ENCODE data around the gene PACSIN2. TPM values are rescaled to one million over a fixed set of nuclear protein-coding genes. Genes with fewer than 3 reads are reported as not detected.
"Not testable (repeated sequence)": the region's sequence is repeated elsewhere in the genome, so short reads cannot be mapped to it uniquely, and the experiment has no call there.

PACSIN2 gene
- total RNA-seq, 1 donor from 2014 or later: 68.9 TPM

GRCh38 chr22:42925598-42925997 is 89.4 kb downstream of the PACSIN2 start:
- no peak for DNase-seq

- DNase-seq: not testable (repeated sequence)
Measured at GRCh38 chr22:42925031-42925430, 89.9 kb downstream of the PACSIN2 start.

GRCh38 chr22:42924436-42924835 is 90.5 kb downstream of the PACSIN2 start:
- DNase-seq: no peak

DNA sequence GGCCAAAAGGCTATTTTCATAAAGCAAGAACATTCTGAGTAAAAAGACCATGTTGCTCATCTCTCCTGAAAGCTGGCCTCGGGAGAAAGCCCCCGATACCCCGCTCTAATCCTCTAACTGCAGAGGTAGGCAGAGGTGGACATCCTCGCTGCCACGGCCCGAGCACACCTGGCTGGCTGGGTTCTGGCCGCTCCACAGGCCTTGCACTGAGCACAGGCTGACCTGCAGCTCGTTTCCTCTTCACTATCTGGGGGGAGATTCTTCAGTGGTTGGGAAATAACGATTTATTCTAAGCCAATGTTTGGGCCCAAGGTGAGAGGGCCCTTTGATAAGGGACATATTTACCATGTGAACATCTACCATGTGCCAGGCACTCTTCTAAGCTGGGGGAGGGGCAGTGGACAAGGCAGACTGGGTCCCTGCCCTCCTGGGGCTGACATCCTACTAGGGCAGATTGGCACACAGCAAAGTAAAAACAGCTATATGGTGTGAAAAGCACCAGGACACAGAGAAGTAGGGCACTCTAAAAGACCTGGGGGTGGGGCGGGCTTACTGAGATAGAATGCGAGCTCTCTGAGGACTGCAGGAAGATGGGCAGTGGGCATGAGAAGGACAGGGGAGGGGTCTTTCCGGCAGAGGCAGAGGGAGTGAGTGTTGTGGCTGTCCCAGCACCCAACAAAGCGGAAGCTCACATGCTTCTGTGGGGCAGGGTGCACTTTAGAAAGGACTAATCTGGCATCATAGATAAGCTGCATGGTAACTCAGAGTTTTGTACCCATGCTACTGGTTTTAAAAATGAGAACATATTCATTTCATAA is 92.4 kb downstream of the PACSIN2 start:
- DNase-seq: no peak

DNA sequence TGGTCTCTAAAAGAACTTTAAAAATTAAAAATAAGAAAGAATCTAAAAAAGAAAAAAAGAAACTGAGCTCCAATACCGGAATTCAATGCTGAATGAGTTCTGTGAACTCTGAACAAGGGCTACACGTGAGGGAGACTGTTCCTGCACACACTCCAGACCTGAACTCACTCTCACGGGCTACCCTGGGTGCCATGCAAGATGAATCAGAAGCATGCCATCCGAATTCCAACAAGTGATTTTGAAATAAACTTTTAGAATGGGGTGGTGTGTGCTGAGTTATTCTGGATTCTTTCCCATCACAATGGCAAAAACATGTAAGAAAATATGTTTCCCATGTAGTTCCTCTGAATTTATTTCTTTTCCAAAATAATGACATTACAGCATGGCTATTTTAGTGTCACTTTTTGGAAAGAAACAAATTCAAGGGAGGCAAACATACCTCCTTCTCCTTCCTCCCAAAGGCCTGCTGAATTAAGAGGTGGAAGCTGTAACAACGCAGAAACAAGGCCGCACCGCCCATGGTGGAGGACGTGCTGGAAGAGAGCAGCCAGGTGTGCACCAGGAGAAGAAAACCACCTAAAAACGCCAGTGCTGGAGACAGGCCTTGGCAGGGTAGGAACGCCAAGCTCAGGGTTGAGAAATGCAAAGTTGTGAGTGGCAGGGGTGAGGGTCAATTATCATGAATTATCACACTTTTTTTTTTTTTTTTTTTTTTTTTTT is 94.7 kb downstream of the PACSIN2 start:
- no peak for DNase-seq

GRCh38 chr22:42919199-42919598 is 95.8 kb downstream of the PACSIN2 start:
- DNase-seq: peak; percentile 36

DNA sequence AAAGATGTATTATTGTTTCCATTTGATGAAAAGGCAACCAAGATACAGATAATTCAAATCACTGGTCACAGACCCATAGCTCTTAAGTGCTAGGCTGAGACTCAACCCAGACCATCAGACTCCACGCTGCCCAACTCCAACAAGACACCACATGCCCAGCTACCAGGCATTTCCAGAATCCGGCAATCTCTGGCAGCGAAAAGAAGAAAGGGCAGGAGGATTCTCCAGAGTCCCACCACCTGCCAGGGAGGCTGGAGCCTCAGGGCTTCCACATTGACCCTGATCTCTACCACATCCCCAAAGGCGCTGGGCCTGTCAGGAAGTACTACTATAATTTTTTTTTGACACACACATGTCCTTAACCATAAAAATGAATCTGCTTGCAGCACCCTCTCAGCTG is 96.4 kb downstream of the PACSIN2 start:
- DNase-seq: no peak

DNA sequence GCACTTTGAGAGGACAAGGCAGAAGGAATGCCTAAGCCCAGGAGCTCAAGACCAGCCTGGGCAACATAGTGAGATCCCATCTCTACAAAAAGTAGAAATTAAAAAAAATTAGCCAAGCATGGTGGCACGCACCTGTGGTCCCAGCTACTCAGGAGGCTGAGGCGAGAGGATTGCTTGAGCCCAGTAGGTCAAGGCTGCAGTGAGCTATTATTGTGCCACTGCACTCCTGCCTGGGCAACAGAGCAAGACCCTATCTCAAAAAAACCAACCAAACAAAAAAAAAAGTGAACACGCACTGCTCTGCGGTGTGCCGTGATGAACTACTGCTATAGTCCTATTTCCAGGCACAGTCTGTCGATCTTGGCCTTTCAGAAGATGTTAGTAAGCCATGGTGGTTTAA is 97.6 kb downstream of the PACSIN2 start:
- DNase-seq: not testable (repeated sequence)

GRCh38 chr22:42915980-42916765 is 98.8 kb downstream of the PACSIN2 start:
- DNase-seq: no peak

- no peak for DNase-seq
Measured at GRCh38 chr22:42914511-42915076, 100.4 kb downstream of the PACSIN2 start.

GRCh38 chr22:42913874-42914510 is 101.0 kb downstream of the PACSIN2 start:
- no peak for DNase-seq

- peak; percentile 47 for DNase-seq
Measured at GRCh38 chr22:42912059-42912458, 102.9 kb downstream of the PACSIN2 start.

DNA sequence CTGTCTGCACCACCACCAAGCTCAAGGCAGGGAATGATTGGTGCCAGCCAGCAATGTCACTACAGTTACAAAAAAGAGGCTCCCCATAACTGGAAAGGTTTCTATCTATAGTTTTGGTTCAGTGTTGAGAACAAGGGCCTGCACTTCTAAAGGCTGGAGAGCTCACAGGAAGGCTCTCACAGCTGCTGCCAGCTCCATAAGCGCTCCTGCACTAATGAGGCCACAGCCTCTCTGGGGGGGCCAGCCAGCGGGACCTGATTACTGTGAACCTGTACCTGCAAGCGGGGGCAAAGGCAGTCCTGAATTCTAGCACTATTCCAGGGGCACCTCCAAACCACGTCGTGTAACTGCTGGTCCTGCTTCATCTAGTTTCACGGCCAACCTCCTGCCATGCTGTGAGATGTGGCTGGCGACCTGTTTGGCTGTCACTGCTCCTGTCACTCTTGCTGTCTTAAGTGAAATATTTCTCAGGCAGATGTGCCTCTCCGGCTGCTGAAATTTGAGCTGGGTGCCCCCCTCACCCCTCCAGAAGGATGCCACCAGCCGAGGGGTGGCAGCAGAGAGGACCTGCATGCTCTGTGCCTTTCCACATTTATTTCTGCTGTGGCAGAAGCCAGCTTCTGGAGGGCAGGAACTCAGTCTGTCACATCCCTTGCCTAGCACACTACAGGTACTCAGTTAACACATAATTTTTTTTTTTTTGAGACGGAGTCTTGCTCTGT is 104.6 kb downstream of the PACSIN2 start:
- no peak for DNase-seq

GRCh38 chr22:42909363-42910058 is 105.4 kb downstream of the PACSIN2 start:
- no peak for DNase-seq

- no peak for DNase-seq
Measured at GRCh38 chr22:42908374-42908746, 106.6 kb downstream of the PACSIN2 start.

GRCh38 chr22:42907404-42908373 is 107.3 kb downstream of the PACSIN2 start:
- DNase-seq: no peak

DNA sequence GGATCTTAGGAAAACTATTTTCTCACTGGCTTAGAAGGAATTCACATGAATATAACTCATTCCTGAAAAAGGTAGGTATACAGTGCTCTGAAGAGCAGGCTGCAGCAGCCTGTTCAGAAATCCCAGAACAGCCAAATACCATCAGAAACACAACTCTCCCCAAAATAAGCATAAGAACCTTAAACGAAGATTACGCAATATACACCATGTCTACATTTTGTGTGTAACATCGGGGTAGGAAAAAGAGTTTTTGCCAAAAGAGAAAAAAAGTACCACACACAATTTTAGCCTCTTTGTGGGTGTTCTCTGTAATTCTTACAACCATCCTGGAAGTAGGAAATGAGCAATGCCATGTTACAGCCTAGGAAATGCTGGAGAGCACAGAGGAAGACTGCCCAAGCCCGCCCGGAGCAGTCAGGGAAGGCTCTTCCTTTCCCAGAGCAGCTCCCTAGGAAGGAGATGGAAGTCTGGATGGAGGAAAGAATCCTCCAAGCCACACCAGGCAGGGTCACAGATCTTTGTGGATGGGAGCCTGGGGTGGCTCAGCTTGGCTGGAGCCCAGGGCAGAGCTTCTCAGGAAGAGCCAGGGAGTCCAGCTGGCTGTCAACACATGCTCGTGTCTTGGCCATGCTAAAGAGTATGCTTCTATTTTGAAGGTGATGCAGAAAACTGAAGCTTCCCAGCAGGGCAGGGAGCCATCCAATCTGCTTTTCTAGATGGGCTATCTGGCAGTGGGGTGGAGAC is 108.2 kb downstream of the PACSIN2 start:
- DNase-seq: peak; percentile 56

GRCh38 chr22:42905702-42906183 is 109.2 kb downstream of the PACSIN2 start:
- peak; percentile 51 for DNase-seq

GRCh38 chr22:42905217-42905616 is 109.7 kb downstream of the PACSIN2 start:
- peak; percentile 61 for DNase-seq

Measured in dermis blood vessel endothelial cell (primary cell).